Inflammatory macrophage (primary cell): ENCODE results near the gene ANKRD29.
A peak's percentile ranks its signal among the peaks of the same experiment; 100 is the strongest.

Experiments used
- DNase-seq, 2 donors: peaks; one replicate each; pipeline ENCODE4 v3.0.0-alpha.2; 2020 to 2022

The ANKRD29 gene

DNA sequence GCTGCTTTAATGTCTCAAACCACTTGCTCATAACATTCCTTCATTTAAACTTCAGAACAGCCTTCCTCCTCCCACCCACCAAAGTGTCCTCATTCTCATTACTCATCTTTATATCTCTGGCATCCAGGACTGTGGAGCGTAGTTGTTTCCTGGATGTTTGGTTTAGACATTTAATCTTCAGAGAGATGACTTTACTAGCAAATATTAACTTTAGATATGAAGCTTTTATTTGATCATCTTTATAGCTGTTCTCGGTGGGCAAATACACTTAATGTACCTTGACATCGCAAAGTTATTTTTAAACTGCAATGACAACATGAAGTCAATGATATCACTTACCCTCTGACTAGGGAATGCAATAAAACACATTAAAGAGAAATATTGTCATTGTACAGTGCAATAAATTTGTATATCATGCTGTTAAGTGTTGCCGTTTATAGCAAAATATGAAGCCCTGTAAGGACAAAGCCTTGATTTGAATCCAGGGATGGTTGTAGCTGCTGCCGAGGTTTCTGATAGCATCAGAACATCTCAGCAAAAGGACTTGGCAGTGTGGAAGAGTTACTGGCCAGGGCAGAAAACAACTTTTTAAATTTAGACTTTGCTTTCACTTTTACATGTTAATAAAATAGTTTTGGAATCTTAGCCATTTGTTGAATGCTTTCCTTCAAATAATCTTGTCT lies 21.9 kb upstream of the ANKRD29 start:
- DNase-seq, result no peak

DNA sequence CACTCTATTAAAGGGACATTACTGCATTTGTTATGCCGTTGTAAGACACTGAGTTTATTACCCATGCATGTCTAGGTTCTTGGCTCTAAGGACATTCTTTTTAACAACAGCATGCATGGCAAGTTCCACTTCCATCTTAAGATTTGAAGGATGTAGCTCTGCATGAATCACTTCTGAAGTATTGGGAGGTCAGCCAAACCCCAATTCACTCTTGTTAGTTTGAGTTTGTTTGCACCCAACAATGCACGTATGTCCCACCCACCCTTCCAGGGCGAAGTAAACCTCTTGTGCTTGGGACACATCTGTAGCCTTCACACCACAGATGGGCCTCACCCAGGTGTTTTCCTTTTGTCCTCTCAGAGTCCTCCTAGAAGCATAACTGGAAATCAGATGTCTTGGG lies 21.0 kb upstream of the ANKRD29 start:
- DNase-seq, result no peak

DNA sequence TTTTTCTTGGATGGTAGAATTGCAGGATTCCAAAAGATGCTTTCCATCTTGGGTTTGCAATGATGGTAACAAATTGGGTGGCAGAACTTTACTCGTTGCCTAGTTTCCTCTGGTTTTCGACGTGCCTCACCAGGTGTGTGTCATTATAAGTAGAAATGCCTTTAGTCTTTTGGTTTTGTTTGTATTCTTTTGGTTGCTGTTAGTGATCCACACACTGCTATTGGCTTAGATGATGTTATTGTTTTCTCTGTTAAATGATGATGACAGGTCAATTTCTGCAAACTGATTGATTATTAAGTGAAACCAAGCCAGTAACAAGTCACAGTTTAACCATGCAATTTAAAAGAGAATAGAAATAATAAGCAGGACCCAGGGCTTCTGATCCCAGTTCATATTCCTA lies 20.4 kb upstream of the ANKRD29 start:
- no peak for DNase-seq

DNA sequence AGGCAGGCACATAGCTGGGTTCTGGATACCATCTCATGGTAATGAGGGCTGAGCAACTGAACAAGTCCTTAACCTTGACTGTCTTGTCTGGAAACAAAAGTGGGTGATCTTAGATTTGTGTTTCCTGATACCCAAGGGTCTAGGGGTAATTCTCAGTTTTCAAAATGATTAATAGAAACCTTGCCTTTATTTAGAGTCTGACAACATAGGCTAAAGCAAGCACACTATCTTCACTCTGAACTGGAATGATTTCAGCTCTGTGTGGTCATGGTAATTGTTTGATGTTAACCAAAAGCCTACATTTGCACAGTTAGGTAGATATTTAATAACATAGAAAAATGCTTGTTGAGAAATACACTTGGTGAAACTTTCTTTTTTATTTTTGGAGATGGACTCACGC lies 19.8 kb upstream of the ANKRD29 start:
- no peak for DNase-seq

DNA sequence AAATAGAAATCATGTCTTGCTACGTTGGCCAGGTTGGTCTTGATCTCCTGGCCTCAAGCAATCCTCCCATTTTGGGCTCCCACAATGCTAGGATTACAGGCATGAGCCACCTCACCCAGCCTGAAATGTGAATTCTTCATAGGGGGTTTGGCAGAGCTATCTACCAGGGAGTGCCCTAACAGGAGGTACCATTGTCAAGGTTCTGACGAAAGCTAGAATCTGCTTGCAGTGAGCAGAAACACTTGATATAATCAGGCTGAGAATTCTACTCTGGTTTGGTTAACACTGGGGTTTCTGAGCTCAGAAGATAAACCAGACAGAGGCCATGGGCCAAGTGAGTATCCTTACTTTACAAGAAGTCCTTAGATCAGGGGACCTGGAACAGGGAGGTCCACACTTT lies 19.3 kb upstream of the ANKRD29 start:
- DNase-seq, result no peak

DNA sequence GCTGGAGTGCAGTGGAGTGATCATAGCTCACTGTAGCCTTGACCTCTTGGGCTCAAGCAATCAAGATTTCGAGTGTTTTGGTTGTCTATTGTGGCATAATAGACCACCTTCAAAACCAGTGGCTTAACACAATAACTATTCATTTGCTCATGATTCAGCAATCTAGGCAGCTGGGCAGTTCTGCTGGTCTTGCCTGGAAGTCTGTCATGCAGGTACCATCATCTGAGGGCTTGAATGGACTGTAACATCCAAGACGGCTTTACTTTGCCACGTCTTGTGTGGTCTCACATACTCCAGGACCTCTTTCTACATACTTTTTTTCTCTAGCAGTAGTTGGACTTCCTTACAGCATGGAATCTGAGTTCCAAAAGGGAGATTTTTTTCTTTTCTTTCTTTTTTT lies 13.2 kb upstream of the ANKRD29 start:
- no peak for DNase-seq

DNA sequence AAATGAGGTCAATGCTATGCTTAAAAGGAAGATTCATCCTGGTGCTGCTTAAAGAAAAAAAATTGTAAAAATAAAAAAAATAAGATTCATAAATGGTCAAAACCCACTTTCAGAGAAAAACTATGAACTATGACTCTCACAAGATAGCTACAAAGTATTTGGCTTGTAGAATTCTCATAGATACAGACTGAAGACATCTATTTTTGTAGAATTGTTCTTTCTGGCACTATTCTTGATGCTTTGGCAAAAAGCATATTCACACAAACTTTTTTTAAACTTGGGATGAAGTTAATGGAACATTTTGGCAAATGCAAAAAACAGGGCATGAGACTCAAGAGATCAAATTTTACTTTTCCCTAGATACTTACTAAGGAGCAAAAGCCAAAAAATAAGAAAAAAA lies 12.5 kb upstream of the ANKRD29 start:
- DNase-seq, result no peak

DNA sequence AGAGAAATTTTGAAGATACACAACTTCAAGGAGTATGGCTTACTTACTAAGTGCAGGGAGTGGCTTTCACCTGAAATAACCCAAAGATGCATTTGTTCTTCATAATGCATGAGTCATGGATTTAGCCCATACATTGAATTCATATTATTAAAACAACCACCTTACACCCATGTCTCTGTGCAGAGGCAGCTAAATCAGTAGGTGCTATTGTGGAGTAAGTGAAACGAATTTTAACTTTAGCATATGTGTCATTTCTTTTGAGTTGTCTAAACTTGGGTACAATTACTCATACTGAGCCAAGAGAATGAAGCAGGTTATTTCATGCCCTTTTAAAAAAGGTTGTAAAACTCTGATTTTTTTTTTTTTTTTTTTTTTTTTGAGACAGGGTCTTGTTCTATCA lies 11.0 kb upstream of the ANKRD29 start:
- no peak for DNase-seq

DNA sequence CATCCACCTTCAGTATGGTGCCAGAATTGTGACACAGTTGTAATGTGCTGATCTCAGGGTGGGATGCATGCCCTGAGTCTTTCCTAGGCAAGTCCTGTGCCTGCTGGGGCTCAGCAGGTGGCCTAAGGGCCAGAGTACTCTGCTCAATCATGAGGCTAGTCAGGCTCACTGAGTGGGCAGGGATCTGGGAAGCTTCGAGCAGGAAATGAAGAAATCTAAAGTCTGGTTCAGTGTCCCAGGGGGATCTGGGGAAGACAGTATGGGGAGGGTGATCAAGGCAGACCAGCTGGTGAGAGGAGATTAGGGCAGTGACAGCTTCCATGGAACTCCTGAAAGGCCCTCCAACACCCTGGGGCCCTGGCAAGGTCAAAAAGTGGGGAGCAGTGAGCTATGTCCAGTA lies 8.9 kb upstream of the ANKRD29 start:
- peak in 1 of 2 donors; percentile 28 for DNase-seq

DNA sequence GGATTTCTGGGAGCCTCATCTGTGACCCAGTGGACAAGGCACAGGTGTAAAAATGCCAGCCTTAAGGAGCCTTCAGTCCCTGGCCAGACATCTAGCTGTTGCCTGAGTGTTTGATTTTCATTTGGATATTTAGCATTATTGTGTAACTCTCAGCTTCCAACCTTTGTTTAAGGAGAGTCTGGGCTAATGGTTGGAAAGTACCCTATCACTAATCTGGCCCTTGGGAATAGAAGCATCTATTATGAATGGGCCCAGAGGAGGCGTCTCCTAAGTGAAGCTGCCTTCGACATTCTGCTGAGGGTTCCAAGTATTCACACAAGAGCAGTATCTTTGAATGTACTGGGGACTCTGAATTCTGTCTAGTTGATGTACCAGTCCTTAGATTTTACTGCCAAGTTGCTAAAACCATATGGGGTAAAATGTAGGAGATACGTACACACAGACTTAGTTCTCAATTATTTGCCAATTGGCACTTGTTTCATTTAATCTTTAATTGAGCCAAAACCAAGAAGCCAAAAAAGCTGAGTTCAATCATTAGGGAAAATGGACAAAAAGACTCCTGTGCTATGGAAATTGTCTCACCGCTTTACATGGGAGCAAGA lies 7.2 kb upstream of the ANKRD29 start:
- DNase-seq, result no peak

DNA sequence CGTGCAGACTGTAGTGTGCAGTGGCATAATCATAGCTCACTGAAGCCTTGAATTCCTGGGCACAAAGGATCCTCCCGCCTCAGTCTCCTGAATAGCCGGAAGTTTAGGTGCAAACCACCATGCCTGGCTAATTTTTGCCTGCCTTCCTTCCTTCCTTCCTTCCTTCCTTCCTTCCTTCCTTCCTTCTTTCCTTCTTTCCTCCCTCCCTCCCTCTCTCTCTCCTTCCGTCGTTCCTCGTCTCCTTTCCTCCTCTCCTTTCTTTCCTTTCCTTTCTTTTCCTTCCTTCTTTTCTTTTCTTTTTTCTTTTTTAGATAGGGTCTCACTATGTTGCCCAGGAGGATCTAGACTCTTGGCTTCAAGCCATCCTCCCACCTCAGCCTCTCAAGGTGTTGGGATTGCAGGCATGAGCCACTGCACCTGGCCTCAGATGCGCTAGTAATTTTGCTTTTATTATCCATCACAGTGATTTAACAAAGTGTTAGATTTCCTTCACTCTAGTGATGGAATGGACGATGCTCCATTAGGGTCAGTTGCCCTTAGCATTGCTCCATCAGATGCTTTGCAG lies 6.6 kb upstream of the ANKRD29 start:
- DNase-seq, result no peak

DNA sequence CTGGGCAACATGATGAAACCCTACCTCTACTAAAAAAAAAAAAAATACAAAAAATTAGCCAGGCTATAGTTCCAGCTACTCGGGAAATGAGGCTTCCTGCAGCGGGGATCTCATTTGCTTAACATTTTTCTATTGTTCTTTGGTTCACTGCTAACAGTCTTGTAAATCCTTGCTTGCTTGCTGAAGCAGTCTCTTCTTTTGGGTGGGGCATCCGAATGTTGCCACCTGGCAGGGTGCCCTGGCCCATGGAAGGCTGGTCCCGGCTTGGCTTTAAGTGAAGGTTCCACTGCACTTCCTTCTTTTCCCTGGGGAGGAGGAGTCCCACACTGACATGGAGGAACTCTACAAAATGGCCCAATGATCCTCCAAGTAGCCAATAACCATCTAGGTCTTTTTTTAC lies 6.0 kb upstream of the ANKRD29 start:
- no peak for DNase-seq

DNA sequence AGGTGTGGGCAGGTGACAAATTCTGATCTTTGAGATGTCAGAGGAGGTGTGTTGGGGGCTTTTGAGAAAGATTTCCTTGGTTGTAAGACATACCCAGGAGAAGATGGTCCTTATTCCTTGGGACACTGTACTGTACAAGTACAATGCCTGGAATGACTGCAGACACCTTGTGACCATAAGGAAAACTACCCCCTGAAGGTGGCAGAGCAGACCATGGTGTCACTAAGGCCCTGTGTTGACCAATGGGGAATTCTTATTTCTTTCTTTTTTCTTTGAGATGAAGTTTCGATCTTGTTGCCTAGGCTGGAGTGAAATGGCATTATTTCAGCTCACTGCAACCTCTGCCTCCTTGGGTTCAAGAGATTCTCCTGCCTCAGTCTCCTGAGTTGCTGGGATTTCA lies 4.4 kb upstream of the ANKRD29 start:
- no peak for DNase-seq

DNA sequence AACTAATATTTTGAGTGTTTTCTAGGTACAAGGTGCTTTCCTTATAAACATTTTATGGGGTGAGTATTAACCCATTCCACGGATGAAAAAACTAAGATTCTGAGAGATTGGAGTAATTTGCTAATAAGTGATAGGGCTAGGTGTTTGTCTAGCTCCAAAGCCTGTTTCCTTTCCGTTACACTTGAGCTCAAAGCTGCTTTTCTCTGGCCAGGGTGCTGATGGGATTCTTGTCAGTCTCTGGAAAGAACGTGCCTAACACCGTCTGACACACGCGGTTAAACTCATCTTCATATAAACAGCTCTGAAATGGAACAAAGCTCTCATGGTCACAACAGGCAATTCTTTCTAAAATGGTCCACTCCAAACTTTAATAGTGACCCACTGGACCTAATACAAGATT lies 2.0 kb upstream of the ANKRD29 start:
- no peak for DNase-seq

DNA sequence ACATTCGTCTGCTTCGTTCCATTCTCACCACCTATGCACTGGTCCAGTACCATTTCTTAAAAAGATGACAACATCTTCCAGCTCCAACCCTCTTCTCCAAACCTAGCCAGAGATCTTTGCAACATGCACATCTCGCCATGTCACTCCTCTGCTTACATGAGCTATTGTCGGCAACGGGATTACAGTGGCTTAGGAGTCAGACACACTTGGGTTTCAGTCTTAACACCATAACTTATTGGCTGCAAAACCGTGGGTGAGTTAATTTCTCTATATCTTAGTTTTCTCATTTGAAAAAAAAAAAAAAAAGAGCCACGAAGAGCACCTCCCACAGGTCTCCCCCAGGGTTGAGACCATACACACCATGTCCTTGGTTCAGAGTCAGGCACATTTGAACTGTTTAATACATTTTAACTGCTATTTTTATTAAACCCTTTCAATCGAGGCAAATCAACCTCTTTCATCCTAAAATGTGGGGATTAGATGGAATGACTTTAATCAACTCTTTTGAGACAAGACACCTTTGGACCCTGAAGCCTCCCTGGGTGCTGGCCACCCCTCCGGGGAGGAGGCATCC lies 889 bp downstream of the ANKRD29 start:
- DNase-seq, result no peak

DNA sequence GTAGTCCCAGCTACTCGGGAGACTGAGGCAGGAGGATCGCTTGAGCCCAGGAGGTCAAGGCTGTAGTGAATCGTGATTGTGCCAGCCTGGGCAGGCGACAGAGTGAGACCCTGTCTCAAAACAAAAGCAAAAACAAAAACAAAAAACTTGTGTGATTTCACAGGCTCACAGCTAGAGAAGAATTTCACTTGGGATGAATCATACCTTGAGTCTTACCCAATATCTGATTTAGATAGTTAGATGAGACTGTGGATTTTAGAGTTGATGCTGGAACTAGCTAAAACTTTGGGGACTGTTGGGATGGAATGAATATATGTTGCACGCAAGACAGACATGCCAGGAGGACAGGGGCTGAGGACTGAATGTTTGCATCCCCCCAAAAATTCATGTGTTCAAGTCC lies 4.4 kb downstream of the ANKRD29 start:
- no peak for DNase-seq

DNA sequence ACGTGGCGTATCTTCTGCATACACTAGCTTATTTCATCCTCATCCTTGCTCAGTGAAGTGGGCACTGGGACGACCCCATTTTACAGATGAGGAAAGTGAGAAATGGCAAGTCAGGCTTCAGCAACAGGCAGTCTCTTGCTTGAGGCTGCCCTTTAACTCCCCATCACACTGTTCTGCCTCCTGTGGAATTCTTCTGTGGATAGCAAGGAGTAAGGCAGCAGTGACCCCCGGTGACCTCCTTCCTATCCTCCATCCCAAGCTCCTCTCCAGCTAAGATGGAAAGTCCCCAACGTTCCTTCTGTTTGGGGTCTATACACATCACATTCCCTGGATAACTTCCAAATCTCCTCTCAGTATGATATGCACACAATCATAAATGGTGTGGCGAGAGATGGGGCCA lies 10.5 kb downstream of the ANKRD29 start:
- DNase-seq, result no peak

DNA sequence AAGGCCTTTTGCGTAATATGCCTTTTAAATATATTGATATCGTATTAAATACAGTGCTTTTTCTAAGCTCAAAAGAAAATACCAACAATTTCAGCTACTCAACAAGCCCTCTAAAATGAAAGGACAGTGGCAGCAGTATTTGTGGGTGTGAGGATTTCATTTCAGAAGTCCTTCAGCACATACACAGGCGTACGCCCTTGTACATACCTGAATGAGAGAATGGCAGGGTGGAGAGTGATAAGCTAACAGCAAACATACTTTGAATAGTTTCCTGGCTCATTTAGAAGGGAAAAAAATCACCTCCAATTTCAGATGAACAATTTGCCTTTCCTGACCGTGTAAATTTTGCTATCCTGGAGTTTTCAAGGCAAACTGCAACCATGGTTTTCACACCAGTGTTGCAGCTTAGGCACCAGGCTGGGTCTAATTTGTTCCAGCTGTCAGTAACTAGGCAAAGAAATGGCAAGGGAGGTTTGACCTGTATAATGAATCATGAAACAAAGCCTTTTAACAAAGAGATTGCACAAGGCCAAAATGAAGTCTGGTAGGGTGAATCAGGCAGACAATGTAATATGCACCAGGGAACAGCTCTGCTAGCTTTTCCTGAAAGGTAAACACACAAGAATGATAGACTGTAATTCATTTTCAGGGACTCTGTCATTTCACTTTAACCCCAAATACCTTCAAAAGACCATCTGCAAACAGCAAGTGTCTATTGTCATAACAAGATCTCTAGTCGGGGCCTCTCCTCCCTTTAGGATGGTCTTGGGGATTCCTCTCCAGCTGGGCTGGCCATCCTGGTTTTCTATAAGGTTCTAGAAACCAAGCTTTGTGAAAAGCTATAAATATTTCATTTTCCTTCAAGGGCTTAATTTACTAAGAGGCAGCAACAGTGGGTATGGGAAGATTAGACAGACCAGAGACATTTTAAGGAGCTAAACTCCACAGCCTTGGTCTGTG lies 11.5 kb downstream of the ANKRD29 start:
- no peak for DNase-seq

DNA sequence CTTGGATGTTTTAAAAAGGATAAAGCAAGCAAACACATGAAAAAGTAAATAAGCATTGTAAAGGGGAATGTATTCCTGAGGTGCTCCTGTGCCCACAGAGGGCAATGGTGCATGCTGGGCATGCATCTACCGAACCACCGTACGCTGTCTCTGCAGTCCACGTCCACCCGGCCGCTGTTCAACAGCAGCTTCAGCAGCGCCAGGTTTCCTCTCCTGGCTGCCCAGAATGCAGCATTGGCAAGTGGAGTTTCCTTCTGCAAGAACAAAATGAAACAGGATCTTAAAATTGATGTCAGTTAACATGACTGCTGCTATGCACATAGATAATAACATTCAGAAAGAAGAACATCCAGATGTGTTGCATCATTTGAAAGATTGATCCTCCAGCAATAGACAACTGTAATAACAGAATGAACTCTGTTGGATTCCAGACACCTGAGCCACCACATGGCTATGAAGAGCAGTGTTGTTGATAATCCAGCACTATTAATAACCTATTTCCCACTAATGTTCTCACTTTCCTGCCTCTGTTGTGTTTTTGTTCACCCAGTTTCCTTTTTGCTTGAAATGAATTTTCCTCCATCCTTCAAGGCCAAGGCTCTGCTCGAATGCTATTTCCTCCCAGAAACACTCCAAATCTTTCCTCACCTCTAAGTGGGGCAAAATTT lies 13.6 kb downstream of the ANKRD29 start:
- DNase-seq, result no peak

DNA sequence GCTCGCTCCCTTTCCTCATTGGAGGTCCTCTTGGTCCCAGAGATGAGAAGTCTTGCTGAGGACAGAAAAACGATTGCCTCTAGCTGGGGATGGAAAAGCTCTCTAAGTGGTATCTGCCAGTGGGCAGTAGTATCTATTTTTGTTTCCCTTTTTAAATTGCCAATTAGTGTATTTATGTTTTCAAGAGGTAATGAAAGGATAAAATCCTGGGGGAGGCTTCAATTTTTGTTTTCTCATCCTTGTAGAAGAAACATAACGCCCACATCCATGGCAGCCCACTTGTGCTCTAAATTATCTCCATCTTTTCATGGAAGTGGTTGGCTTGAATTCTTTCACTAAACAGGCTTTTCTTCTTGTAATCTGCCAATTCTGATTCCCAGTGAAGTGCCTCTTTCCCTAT lies 14.3 kb downstream of the ANKRD29 start:
- no peak for DNase-seq

DNA sequence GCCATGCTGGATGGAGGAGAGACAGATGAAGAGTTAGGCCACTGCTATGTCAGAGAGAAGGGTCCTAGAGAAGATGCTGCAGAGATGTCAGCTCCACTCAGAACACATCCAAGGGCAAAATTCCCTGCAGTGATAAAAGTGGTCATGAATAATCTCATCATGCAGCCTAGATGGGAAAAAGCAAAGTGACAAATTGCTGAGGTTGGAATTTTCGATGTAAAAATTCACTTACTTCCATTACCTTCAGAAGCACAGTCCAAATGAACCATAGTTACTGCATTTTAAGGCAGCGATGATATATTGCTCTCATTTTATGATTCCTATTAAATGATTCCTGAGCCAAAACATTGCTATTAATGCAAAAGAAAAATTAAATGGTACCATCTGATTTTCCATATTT lies 16.4 kb downstream of the ANKRD29 start:
- no peak for DNase-seq

DNA sequence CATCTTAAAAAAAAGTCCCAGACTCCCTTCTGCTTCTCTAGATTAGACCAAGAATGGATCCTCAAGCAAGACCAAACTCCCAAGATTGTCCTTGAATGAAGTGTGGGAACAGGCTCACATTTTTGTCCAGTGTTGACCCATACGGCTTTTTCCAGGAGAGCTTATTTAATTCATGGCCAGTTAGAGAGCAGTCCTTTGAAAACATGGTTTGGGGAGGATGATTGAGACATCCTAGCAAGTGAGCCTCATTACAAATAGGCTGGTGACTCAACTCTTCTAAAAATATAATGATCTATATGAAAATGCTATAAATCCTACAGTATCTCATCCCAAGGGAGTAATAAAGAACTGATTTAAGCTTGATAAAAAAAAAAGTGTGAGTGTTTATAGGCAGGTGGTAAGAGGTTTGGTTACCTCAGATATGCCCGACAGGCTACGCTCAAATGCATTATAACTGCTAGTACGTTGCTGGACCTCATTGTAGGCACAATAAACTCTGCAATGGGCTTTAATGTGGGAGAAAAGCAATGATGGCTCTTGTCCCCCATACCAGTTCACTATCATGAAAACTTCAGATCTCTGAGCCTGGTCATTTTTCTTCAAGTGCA lies 17.0 kb downstream of the ANKRD29 start:
- DNase-seq, result no peak
